GM20000 (cell line): Measurements from ENCODE around the gene UBL7.

Source experiments
- DNase-seq: peaks from one replicate; pipeline ENCODE4 v3.0.0; 2012; ENCODE audit warnings: low spot score
- TF ChIP-seq, protein P1 (sequence below): IDR thresholded peaks from 2 replicates; pipeline ENCODE4 v1.5.1; 2012; ENCODE audit warnings: mild to moderate bottlenecking, control low read depth; ENCODE audit errors: extremely low read depth, missing control alignments

Gene UBL7

DNA sequence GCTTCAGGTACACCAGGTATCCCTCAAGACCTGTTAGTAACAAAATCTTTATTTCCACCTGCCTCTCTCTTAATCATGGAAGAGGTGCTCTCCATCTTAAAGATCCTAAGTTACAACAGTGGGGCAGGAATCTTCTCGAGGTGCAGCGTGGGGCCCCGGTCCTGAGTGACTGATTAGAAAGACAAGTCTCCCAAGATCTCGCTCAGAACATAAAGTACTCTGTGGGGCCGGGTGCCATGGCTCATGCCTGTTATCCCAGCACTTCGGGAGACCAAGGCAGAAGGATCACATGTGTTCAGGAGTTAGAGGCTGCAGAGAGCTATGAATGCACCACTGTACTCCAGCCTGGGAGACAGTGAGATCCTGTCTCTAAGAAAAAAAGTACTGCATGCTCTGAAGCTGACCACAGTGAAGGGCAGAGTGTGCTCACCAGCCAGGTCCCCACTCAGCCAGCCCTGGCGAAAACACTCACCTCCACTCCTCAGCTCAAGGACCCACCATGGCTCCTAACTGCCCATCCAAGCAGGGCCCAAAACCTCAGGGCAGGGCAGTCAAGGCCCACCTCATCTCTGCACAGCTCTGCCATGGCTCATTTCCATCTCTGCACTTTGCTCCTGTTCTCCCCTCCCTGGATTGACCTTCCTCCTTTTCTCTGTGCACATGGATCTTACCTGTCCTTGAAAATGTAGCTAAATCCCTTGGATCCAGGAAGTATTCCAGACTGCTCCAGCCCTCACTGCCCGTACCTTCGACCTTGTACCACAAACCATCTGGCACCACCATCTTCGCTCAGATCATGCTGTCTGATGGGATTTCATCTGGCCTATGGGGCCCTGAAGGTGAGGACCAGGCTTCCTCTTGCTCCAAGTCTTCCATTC is 34.3 kb downstream of the UBL7 start:
- DNase-seq: no peak
- TF ChIP-seq, protein P1, sequence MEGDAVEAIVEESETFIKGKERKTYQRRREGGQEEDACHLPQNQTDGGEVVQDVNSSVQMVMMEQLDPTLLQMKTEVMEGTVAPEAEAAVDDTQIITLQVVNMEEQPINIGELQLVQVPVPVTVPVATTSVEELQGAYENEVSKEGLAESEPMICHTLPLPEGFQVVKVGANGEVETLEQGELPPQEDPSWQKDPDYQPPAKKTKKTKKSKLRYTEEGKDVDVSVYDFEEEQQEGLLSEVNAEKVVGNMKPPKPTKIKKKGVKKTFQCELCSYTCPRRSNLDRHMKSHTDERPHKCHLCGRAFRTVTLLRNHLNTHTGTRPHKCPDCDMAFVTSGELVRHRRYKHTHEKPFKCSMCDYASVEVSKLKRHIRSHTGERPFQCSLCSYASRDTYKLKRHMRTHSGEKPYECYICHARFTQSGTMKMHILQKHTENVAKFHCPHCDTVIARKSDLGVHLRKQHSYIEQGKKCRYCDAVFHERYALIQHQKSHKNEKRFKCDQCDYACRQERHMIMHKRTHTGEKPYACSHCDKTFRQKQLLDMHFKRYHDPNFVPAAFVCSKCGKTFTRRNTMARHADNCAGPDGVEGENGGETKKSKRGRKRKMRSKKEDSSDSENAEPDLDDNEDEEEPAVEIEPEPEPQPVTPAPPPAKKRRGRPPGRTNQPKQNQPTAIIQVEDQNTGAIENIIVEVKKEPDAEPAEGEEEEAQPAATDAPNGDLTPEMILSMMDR: no peak

DNA sequence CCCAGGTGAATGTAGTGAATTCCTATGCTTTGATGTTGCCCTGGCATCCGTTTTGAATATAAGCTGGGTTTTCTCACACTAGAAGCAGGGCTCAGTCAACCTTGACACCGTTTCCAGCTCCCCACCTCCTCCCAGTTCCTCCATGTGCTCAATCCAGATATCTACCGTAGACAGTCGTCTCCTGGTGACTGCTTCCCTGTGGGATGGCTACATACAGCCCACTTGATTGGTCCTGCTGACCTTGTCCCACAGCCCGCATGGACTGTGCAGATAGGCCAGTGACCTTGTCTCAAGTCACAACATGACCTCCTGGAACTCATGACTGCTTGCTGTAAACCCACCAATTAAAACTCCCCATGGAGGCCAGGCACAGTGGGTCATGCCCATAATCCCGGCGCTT is 35.3 kb downstream of the UBL7 start:
- TF ChIP-seq, protein P1: no peak
- DNase-seq: no peak

DNA sequence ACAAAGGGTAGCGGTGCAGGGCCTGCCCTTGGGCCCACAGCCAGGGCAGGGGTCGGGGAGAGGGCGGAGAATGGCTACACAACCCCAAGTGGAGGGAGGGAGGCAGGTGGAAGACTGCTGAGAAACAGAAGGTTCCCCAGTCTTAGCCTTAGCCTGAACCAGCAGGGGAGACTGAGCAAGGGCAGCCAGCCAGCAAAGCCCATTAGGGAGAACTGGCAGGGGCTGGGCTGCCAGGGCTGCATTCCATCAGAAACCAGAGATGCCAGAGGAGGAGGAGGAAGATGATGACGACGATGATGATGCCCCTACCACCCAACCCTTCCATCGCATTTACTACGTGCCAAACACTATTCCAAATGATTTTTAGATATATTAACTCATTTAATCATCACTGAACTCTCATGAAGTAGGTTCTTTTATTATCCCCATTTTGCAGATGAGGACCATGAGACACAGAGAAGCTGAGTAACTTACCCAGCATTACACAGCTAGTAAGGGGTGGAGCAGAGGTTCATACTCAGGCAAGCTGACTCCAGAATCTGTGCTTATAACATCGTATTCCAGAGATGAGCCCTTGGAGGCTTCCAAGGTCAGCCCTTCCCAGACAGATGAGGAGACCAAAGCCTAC is 35.9 kb downstream of the UBL7 start:
- DNase-seq: no peak
- TF ChIP-seq, protein P1: no peak

DNA sequence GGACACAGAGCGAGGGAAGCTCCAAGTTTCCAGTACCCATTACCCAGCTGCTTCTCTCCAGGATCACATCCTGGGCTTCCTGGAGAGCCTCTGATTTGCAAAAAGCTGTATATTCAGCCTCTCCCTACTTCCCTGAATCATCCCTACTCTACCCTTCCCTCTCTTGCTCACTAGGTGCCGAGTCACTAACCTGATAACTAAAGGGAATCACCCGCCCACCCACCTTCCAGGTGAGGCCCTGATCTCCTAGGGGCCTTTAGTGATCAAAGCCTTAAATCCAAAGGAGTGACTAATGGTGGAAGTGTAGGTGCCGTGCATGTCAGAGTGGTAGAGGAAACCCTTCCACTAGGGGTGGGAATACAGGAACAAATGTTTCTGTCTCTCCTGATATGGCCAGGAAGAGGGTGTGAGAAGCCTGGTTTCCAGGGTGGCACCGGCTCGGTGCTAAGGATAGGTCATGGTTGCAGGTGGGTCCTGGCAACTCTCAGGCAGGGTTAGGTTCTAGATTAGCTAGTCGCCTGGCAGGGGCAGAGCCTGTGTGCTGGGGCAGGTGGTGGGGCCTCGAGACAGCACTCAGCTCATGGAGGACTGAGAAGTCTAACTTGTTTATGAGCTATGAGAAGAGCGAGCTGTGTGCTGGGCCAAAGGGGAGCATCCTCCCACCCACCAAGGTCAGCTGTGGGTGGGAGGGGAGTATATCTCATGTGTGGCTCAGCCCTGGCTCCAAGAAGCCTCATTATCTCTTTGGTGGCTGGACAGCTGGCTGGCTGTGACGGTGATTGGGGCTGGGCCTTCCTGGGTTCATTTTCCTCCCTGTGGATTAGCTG is 37.3 kb downstream of the UBL7 start:
- DNase-seq: no peak
- TF ChIP-seq, protein P1: no peak

DNA sequence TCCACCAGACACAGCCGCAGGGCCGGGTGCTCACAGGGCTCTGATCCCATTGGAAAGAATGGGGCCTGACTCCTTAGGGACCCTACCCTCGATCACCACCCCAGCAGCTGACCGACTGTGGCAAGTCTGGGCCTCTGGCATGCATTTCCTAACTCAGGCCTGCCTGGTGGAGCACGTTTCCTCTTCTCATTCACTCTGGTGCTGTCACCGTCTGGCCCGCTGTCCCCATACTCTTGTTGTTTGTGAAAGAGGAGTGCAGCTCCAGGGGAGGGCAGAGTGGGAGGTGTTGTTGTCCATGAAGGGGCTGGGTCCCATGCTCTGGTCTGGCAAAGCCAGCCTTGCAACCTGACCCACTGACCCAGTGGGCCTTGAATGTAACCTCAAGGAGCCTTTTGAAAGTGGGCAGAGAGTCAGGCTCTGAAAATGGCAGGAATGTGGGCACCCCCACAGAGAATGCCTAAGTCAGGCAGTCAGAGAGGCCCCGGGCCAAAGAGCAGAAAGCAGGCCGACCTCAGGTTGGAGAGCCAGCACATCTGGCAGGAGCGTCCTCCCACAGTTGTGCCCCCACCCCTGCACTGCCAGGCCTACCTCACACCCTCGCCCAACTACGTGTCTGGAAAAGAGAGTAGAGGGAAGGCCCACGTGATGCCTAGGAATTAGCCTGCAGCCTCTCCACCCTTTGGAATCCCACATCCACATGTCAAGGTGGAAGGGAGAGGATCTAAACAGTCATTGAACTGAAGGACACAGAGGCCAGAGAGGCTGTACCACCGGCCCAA is 38.1 kb downstream of the UBL7 start:
- TF ChIP-seq, protein P1: no peak
- no peak for DNase-seq

DNA sequence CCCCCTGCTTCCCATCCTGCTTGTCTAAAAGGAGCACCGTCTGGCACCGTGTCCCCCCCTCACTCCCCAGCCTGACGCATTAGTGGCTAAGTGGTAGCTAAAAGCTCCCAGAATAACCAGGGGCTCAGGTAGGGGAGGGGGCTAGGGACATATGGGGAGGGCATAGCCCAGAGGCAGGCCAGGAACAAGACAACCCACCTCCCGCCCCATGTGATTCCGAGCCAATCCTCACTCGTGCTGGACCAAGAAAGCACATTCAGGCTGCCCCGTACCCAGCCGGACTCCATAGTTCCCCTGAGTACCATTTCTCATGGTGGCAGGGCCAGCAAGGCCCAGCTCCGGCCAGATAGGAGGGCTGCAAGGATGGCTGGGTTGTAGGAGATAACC is 38.7 kb downstream of the UBL7 start:
- TF ChIP-seq, protein P1: no peak
- DNase-seq: no peak
